G401 (cell line): ENCODE data around the gene SF3A1. TPM values are rescaled to one million over a fixed set of nuclear protein-coding genes. Genes with fewer than 3 reads are reported as not detected.
A peak's percentile ranks its signal among the peaks of the same experiment; 100 is the strongest.

Source experiments
- DNase-seq: peaks from one replicate; pipeline ENCODE4 v3.0.0-alpha.2; 2015; ENCODE audit warnings: low spot score
- in situ Hi-C: cut with HindIII; loops from 2 replicates; pipeline ENCODE4 v1.10.0; 2016; ENCODE audit warnings: low sequenced_read_pairs, mixed read lengths
- total RNA-seq: library from RNA; depleted of rRNA; stranded (reverse); fragments of >200 nt; shearing (Covaris generic); gene quantifications from 2 replicates; pipeline ENCODE4 v1.2.3, GENCODE V29; 2014

Gene SF3A1
- total RNA-seq, 1 experiment from 2014 or later = 25.5 TPM

GRCh38 chr22:30327864-30328345 is 28.8 kb downstream of the SF3A1 start:
- no peak for DNase-seq
- in situ Hi-C loops = no loop called here

- DNase-seq = peak; percentile 96
- in situ Hi-C loops = no loop called here
Observed at GRCh38 chr22:30326706-30327362, 29.9 kb downstream of the SF3A1 start, which contains the start of gene TBC1D10A. TBC1D10A (minus strand) TSS chr22:30326941; CDS start chr22:30326881, 60 bp downstream.

GRCh38 chr22:30326255-30326705 is 30.4 kb downstream of the SF3A1 start:
- no peak for DNase-seq
- in situ Hi-C loops = no loop called here

- DNase-seq = no peak
- in situ Hi-C loops = no loop called here
Observed at GRCh38 chr22:30325724-30326254, 30.9 kb downstream of the SF3A1 start.

- DNase-seq = no peak
- in situ Hi-C loops = no loop called here
Observed at GRCh38 chr22:30325065-30325720, 31.5 kb downstream of the SF3A1 start.

GRCh38 chr22:30324014-30324730 is 32.5 kb downstream of the SF3A1 start:
- no peak for DNase-seq
- in situ Hi-C loops = no loop called here

- no peak for DNase-seq
- in situ Hi-C loops = no loop called here
Observed at GRCh38 chr22:30323246-30323645, 33.4 kb downstream of the SF3A1 start.

- in situ Hi-C loops = no loop called here
- DNase-seq = no peak
Observed at GRCh38 chr22:30321461-30321860, 35.2 kb downstream of the SF3A1 start.

- in situ Hi-C loops = no loop called here
Observed at GRCh38 chr22:30320021-30320556, 36.6 kb downstream of the SF3A1 start.

GRCh38 chr22:30318799-30319419 is 37.8 kb downstream of the SF3A1 start:
- in situ Hi-C loops = no loop called here
- DNase-seq = no peak

More at GRCh38 chr22:30320021-30320556, 36.6 kb downstream of the SF3A1 start:
- no peak for DNase-seq

GRCh38 chr22:30317778-30318177 is 38.9 kb downstream of the SF3A1 start:
- in situ Hi-C loops = no loop called here
- DNase-seq = no peak

GRCh38 chr22:30315962-30316576 is 40.6 kb downstream of the SF3A1 start:
- in situ Hi-C loops = no loop called here

GRCh38 chr22:30314915-30315314 is 41.8 kb downstream of the SF3A1 start:
- in situ Hi-C loops = no loop called here
- DNase-seq = no peak

More at GRCh38 chr22:30315962-30316576, 40.6 kb downstream of the SF3A1 start:
- DNase-seq = no peak

- in situ Hi-C loops = no loop called here
- no peak for DNase-seq
Observed at GRCh38 chr22:30313527-30314363, 42.9 kb downstream of the SF3A1 start.

- no peak for DNase-seq
- in situ Hi-C loops = no loop called here
Observed at GRCh38 chr22:30312053-30312452, 44.6 kb downstream of the SF3A1 start.

GRCh38 chr22:30310881-30311771 is 45.6 kb downstream of the SF3A1 start:
- DNase-seq = peak; percentile 29
- in situ Hi-C loops = no loop called here
